DMS53 (cell line): ENCODE data around the gene GRIA4.
A peak's percentile ranks its signal among the peaks of the same experiment; 100 is the strongest.

Experiments used
- DNase-seq: peaks from one replicate; lab custom pipeline; 2025; lab: John Stamatoyannopoulos, UW

GRIA4 gene

GRCh38 chr11:105790840-105791239, 181.0 kb downstream of the GRIA4 start:
- DNase-seq, result no peak

GRCh38 chr11:105793092-105793491, 183.2 kb downstream of the GRIA4 start:
- DNase-seq, result no peak

- DNase-seq, result no peak
Observed at GRCh38 chr11:105799263-105799662, 189.4 kb downstream of the GRIA4 start.

GRCh38 chr11:105799728-105800462, 190.0 kb downstream of the GRIA4 start:
- peak; percentile 5 for DNase-seq

GRCh38 chr11:105802390-105802789, 192.5 kb downstream of the GRIA4 start:
- no peak for DNase-seq

GRCh38 chr11:105811242-105811641, 201.4 kb downstream of the GRIA4 start:
- no peak for DNase-seq

- DNase-seq, result no peak
Observed at GRCh38 chr11:105821372-105821771, 211.5 kb downstream of the GRIA4 start.

GRCh38 chr11:105821781-105822180, 211.9 kb downstream of the GRIA4 start:
- DNase-seq, result no peak

- no peak for DNase-seq
Observed at GRCh38 chr11:105823495-105824033, 213.7 kb downstream of the GRIA4 start.

- peak; percentile 6 for DNase-seq
Observed at GRCh38 chr11:105824457-105825013, 214.7 kb downstream of the GRIA4 start.

- no peak for DNase-seq
Observed at GRCh38 chr11:105825141-105825540, 215.3 kb downstream of the GRIA4 start.

GRCh38 chr11:105827906-105828305, 218.0 kb downstream of the GRIA4 start:
- DNase-seq, result no peak

GRCh38 chr11:105829084-105829483, 219.2 kb downstream of the GRIA4 start:
- DNase-seq, result no peak

GRCh38 chr11:105834461-105834860, 224.6 kb downstream of the GRIA4 start:
- DNase-seq, result no peak

GRCh38 chr11:105838668-105839384, 229.0 kb downstream of the GRIA4 start:
- DNase-seq, result peak; percentile 7

- DNase-seq, result no peak
Observed at GRCh38 chr11:105840391-105840790, 230.5 kb downstream of the GRIA4 start.

GRCh38 chr11:105852403-105852802, 242.5 kb downstream of the GRIA4 start:
- DNase-seq, result no peak

- DNase-seq, result no peak
Observed at GRCh38 chr11:105854269-105854668, 244.4 kb downstream of the GRIA4 start.

GRCh38 chr11:105856954-105857353, 247.1 kb downstream of the GRIA4 start:
- DNase-seq, result no peak

GRCh38 chr11:105857728-105858127, 247.9 kb downstream of the GRIA4 start:
- DNase-seq, result no peak

GRCh38 chr11:105858841-105859240, 249.0 kb downstream of the GRIA4 start:
- no peak for DNase-seq

- DNase-seq, result no peak
Observed at GRCh38 chr11:105860105-105860504, 250.2 kb downstream of the GRIA4 start.

GRCh38 chr11:105861225-105861624, 251.4 kb downstream of the GRIA4 start:
- DNase-seq, result peak; percentile 37
